NCI-H2029 treated with DMSO at 0.1 percent for 48 hours (cell line): ENCODE data around the gene DYRK2.

ENCODE experiments used
- DNase-seq: peaks from one replicate; lab custom pipeline; 2025; lab: John Stamatoyannopoulos, UW

Gene DYRK2

DNA sequence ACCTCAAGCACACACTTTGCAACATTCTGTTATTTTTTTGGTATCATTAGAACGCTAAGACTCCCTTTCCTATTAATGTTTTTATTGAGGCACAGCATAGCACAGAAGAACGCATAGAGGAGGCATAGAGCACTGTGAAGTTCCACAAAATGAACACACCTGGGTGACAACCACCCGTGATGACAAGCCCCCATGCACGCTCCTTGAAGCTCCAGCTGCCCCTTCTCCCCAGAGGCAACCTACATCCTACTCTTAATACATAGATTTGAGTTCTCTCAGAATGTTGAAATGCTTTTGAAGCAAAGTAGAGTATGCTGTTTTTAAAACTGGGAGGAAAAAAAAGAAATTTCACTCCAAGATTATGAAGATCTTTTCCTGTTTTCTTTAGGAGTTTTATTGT lies 55.5 kb downstream of the DYRK2 start:
- no peak for DNase-seq

DNA sequence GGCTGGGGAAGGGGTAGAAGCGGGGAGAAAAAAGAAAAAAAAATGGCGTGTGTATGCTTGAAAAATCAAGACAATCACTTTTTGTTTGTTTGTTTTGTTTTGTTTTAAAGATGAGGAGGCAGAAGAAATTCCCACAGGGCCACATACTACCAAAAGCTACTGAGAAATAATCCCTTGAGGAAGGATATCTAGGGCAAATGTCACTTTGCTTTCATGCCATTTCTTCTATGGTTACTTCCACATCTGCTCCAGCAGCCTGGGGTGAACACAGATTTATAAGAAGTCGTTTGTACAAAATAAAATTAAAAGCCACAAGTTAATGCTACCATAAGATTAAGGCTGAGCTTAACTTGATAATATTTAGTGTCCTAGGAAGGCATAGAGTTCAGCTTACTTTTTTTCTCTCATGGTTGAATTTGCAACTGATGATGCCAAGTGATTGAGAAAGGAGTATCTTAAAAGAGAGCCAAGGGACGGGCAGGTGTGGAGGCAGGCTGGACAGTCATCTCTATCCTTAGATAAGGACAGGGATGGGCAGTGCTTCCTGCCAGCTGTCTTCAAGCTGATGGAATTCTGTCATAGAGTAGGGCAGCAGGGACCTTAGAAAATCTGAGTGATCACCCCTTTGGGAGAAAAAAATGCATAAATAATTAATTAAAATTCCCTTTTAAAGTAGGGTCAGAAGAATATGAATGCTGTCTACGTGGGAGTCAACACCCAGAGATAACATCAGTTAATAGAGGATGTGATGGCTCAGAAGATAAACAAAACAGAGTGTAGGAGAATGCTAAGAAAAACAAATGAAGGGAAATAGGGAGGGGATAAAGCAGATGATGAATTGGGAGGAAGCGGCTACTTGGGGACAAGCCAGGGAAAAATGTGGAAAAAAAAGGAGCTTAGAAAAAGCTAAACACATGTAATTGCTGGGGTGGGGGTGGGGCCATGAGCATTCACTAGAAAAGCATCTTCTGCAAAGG lies 57.1 kb downstream of the DYRK2 start:
- DNase-seq, result no peak

DNA sequence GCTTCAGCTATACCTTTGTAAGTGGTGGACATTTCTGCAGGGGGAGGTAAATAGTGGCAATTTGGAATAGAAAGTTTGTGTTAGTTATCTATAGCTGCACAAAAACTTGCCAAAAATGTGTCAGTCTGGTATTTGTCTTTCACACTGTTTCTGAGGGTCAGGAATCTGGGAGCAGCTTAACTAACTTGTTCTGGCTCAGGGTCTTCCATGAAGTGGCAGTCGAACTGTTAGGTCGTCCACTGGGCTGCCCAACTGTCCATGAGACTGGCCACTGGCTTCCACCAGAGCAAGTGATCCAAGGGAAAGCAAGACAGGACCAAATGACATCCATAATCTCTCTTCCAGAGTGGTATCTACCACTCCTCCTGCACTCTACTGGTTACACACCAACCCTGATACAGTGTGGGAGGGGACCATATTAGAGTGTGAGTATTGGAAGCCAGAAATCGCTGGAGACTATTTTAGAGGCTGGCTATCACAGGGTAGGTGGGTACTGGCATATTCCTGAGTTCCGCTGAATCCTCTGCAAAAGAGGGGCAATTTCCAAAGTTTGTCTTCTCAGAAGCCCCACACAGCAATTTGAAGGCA lies 60.9 kb downstream of the DYRK2 start:
- no peak for DNase-seq

DNA sequence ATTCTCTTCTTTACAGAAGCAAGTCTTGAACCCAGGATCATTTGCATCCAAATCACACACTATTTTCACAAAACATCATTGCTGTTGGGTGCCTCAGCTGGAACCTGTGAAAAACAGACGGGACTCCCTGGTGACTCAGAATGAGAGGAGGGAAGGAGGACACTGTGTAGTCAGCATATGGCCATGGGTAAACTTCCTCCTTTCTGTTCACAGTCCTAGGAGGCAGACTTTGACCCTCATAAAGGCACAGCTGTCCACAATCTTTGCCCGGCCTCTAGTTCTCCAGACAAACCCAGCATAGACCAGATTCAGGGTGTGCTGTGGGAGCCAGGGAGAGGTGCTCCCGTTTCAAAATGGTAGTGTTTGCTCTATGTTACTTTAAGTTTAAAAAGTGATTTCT lies 62.0 kb downstream of the DYRK2 start:
- no peak for DNase-seq

DNA sequence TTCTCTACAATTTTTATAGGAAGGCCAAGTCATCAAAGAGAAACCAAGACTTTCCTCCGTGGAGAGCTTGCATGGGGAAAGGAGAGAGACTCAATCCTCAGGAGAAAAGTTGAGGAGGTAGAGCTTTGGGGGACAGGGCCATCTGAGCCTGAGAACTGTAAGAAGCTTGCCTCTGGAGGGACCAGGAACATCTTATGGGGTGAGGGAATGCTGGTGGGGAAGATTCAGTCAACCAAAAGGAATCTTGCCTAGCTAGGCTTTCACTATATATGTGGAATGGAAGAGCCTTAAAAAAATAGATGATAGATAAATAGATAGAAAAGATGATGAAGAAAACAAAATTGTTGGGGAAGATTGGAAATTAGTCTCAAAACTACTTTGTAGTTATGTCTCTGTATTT lies 63.5 kb downstream of the DYRK2 start:
- DNase-seq, result no peak

DNA sequence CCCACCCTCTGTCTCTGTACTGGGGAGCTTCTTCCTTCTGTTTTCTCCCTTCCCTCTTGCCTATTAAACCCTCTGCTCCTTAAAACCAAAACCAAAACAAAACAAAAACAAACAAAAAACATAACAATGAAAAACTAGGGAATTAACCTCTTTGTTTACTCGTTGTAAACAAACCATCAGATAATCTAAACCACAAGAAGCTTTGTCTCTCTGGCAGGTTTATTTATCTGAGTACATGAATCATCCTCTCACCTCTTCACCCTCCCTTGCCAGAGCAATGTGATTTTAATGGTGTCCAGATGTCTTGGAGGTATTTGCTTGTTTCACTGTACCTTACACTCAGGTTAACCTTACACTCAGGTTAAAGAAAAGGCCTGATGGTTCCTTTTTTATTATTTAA lies 66.1 kb downstream of the DYRK2 start:
- peak; percentile 83 for DNase-seq
